Fibroblast of lung (primary cell): ENCODE results near the gene MAGEB16.

Source experiments
- CTCF ChIP-seq, 2 donors: IDR thresholded peaks in 1 of 2; conservative IDR thresholded peaks in 1 of 2; 1 replicate in 1 of 2; 2 replicates in 1 of 2; pipeline ENCODE4 v1.5.1; 2011 to 2012; ENCODE audit warnings: low read length in 2 of 2, control low read depth in 1 of 2, inconsistent platforms in 1 of 2, low read depth in 1 of 2, mild to moderate bottlenecking in 1 of 2
- EZH2 ChIP-seq: IDR thresholded peaks from 2 replicates; pipeline ENCODE4 v1.5.1; 2012; ENCODE audit warnings: low read length, control low read depth, mild to moderate bottlenecking; ENCODE audit errors: missing control alignments

GRCh38 chrX:35809781-35810180 lies 11.6 kb downstream of the MAGEB16 start:
- TF ChIP-seq CTCF (conservative IDR thresholded peaks at IDR 0.05 in 1 of 2, IDR thresholded peaks at IDR 0.05 in 1 of 2; ENCODE audit: low read depth in 1 of 2, low read length in 2 of 2) (no peak), EZH2 (no peak)
